A673 (cell line): Measurements from ENCODE around the gene SHROOM3. TPM values are rescaled to one million over a fixed set of nuclear protein-coding genes. Genes with fewer than 3 reads are reported as not detected.
A peak's percentile ranks its signal among the peaks of the same experiment; 100 is the strongest.

ENCODE experiments used
- BruUV-seq: library from RNA; stranded (reverse); fragments of 400-500 nt; replicated peaks from 2 replicates; lab custom pipeline; 2021; lab: Mats Ljungman, UMichigan
- CTCF ChIA-PET: fragments of 300-600 bp; sonication (Branson Sonifier 250); formaldehyde crosslinking; loops from one replicate; lab custom pipeline; 2022; ENCODE audit warnings: antibody characterized with exemption; lab: Charles Lee
- POLR2A ChIA-PET: fragments of 300-600 bp; sonication (Branson Sonifier 250); formaldehyde crosslinking; loops from one replicate; lab custom pipeline; 2022; ENCODE audit warnings: antibody characterized with exemption; ENCODE audit not compliant: low non-redundant PET; lab: Charles Lee
- DNase-seq: peaks from one replicate; pipeline ENCODE4 v3.0.0-alpha.2; 2015; ENCODE audit warnings: low spot score
- H3K27ac ChIP-seq: fragments of 200-600 bp; sonication (generic); 2 replicates; pipeline ENCODE4 v1.5.1; 2016; ENCODE audit warnings: mixed run types, low read depth, mild to moderate bottlenecking, mixed read lengths, antibody characterized with exemption, low read length; ENCODE audit not compliant: poor library complexity, severe bottlenecking
- H3K27me3 ChIP-seq: fragments of 200-600 bp; sonication (generic); replicated peaks from 2 replicates; pipeline ENCODE4 v1.6.1; 2017; ENCODE audit warnings: mixed run types, low read depth, mild to moderate bottlenecking, mixed read lengths, antibody characterized with exemption, low read length; ENCODE audit not compliant: insufficient read depth, poor library complexity
- H3K36me3 ChIP-seq: fragments of 200-600 bp; sonication (generic); 2 replicates; pipeline ENCODE4 v1.6.1; 2016; ENCODE audit warnings: mixed run types, mild to moderate bottlenecking, mixed read lengths, antibody characterized with exemption, low read length; ENCODE audit not compliant: insufficient read depth, poor library complexity, severe bottlenecking
- H3K4me1 ChIP-seq: fragments of 200-600 bp; sonication (generic); 2 replicates; pipeline ENCODE4 v1.6.1; 2017; ENCODE audit warnings: mixed run types, mild to moderate bottlenecking, mixed read lengths, antibody characterized with exemption, low read length; ENCODE audit not compliant: insufficient read depth, poor library complexity, severe bottlenecking
- H3K4me3 ChIP-seq: fragments of 200-600 bp; sonication (generic); 2 replicates; pipeline ENCODE4 v1.5.1; 2016; ENCODE audit warnings: low read depth, mixed run types, mild to moderate bottlenecking, mixed read lengths, low read length; ENCODE audit not compliant: poor library complexity, severe bottlenecking
- H3K9me3 ChIP-seq: fragments of 200-600 bp; sonication (generic); 2 replicates; pipeline ENCODE4 v1.6.1; 2016; ENCODE audit warnings: mixed run types, low read depth, mild to moderate bottlenecking, mixed read lengths, antibody characterized with exemption, low read length; ENCODE audit not compliant: poor library complexity, severe bottlenecking
- EZH2 ChIP-seq: fragments of 200-600 bp; sonication (generic); IDR thresholded peaks from 2 replicates; pipeline ENCODE4 v1.6.1; 2017; ENCODE audit warnings: borderline replicate concordance, low read depth, mild to moderate bottlenecking, mixed read lengths, antibody characterized with exemption, low read length; ENCODE audit not compliant: poor library complexity, severe bottlenecking
- intact Hi-C: fragments of 100-400 bp; cut with micrococcal nuclease; formaldehyde crosslinking; loops from one replicate; pipeline ENCODE4 v1.10.0; 2022; ENCODE audit not compliant: unreplicated experiment
- total RNA-seq: library from RNA; stranded (reverse); gene quantifications from 2 replicates; pipeline ENCODE4 v1.2.3, GENCODE V29; 2021
- TF ChIP-seq, protein P1 (sequence below): fragments of 300-800, 200-600 bp; sonication (generic); conservative IDR thresholded peaks from 2 replicates; pipeline ENCODE4 v1.5.1; 2017; ENCODE audit warnings: low read depth, mild to moderate bottlenecking, antibody characterized with exemption, low read length, moderate library complexity, mixed read lengths

Gene SHROOM3
- total RNA-seq, 1 experiment from 2014 or later: 9.3 TPM

DNA sequence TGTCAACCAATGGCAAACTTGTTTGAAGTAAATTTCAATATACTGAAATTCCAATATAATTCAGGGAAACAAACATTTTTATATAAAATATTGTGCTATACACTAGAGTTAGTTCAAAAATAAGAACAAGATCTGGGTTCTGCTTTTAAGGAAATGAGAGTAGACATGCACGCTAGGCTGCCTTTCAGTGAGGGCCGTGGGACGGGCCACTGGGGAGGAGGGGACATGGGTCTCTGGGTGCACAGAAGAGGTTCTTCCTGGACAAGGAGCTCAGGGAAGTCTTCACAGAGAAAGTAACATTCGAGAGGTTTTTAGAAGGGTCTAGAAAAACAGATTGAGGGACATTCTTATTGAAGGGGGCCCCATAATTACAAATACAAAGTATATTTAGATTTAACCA is 64.4 kb downstream of the SHROOM3 start:
- Histone ChIP-seq H3K4me3 (no peak overlapping the region), H3K9me3 (no peaks in the 10 kb centered on the region), H3K27me3 (no peaks in the 10 kb centered on the region), H3K4me1 (no peaks in the 10 kb centered on the region), H3K27ac (no peak overlapping the region), H3K36me3 (no peaks in the 10 kb centered on the region)
- DNase-seq: no peak
- ChIA-PET CTCF (no interaction called here), POLR2A (no interaction called here)
- intact Hi-C loops: loop anchor here (10.0 kb wide), 1 partner anchor 315 kb away; no protein-coding TSS in a partner anchor
- no TSS peak for BruUV-seq
- TF ChIP-seq, protein P1, sequence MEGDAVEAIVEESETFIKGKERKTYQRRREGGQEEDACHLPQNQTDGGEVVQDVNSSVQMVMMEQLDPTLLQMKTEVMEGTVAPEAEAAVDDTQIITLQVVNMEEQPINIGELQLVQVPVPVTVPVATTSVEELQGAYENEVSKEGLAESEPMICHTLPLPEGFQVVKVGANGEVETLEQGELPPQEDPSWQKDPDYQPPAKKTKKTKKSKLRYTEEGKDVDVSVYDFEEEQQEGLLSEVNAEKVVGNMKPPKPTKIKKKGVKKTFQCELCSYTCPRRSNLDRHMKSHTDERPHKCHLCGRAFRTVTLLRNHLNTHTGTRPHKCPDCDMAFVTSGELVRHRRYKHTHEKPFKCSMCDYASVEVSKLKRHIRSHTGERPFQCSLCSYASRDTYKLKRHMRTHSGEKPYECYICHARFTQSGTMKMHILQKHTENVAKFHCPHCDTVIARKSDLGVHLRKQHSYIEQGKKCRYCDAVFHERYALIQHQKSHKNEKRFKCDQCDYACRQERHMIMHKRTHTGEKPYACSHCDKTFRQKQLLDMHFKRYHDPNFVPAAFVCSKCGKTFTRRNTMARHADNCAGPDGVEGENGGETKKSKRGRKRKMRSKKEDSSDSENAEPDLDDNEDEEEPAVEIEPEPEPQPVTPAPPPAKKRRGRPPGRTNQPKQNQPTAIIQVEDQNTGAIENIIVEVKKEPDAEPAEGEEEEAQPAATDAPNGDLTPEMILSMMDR: no peak
- no peak for TF ChIP-seq EZH2

DNA sequence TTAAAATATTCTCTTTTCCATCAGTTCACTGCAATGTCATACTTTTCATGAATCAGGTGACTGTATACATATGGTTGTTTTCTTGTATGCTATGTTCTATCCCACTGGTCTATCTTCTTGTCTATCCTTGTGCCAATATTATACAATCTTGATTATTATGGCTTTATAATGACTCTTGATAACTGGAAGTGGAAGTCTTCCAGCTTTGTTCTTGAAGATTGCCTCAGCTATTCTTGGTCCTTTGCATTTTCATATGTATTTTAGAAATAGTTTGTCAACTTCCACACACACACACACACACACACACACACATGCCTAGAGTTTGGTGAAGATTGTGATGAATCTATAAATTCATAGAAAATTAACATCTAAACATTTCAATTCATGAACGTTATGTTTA is 67.9 kb downstream of the SHROOM3 start:
- no peaks in the 10 kb centered on the region for H3K9me3 ChIP-seq
- BruUV-seq: no TSS peak
- H3K36me3 ChIP-seq: no peaks in the 10 kb centered on the region
- ChIA-PET CTCF (interaction anchor here (0.6 kb wide), 2 partner anchors 25 to 505 kb away, joined by 5 to 7 read pairs; no protein-coding TSS in a partner anchor), POLR2A (no interaction called here)
- no peak for DNase-seq
- H3K4me3 ChIP-seq: no peak overlapping the region
- intact Hi-C loops: no loop called here
- H3K27ac ChIP-seq: no peak overlapping the region
- no peaks in the 10 kb centered on the region for H3K27me3 ChIP-seq
- H3K4me1 ChIP-seq: no peaks in the 10 kb centered on the region
- TF ChIP-seq, protein P1: no peak
- no peak for TF ChIP-seq EZH2

DNA sequence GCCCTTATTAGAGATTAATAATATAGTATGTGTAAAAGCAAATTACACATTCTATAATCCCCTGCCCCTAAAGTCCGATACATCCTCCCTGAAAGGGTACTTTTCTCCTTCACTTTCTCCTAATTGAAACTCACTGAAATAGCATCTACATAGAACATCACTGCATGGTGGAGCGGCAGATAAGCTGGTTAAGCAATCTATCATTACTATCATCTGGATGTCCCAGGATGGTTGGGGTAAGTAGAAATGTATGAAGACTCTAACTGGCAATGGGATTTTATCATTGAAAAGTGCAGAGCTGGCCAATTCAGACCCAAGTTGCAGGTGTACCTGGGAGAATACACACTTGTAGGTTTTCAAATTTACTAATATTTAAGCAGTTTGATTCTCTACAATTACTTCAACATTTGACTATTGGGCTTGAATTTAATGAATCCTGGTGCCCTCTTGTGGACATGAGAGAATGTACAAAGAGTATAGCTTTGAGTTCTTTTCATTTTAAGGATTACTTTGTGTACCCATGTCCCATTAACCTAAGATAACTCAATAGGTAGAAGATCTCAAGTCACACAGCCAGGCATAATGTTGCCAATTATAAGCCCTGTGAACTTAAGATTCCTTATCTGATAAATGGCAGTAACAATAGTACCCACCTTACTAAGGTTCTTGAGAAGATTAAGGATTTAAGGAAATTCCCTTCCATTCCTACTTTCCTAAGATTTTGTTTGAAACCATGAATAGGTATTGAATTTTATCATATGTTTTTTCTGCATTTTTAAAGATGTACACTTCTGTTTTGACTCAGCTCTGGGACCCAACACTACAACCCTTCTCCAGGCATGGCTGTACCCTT is 69.8 kb downstream of the SHROOM3 start:
- H3K4me1 ChIP-seq: no peaks in the 10 kb centered on the region
- H3K36me3 ChIP-seq: no peaks in the 10 kb centered on the region
- no peak for TF ChIP-seq EZH2
- TF ChIP-seq, protein P1: peak; percentile 60
- no peak overlapping the region for H3K27ac ChIP-seq
- BruUV-seq: no TSS peak
- no peak overlapping the region for H3K4me3 ChIP-seq
- DNase-seq: peak; percentile 58
- H3K27me3 ChIP-seq: no peaks in the 10 kb centered on the region
- intact Hi-C loops: loop anchor here (1.0 kb wide), 1 partner anchor 74 kb away; no protein-coding TSS in a partner anchor
- POLR2A ChIA-PET: no interaction called here
- H3K9me3 ChIP-seq: no peaks in the 10 kb centered on the region
- CTCF ChIA-PET: interaction anchor here (0.7 kb wide), 1 partner anchor 676 kb away, joined by 3 read pairs; no protein-coding TSS in a partner anchor
